GM21528 (cell line): Measurements from ENCODE around the gene VSTM2L.
"Not testable (repeated sequence)": the region's sequence is repeated elsewhere in the genome, so short reads cannot be mapped to it uniquely, and the experiment has no call there.

ENCODE experiments used
- ATAC-seq: cut with Tn5 transposase; IDR thresholded peaks from one replicate; pipeline ENCODE4 v1.9.1; 2021; ENCODE audit warnings: mild to moderate bottlenecking, moderate library complexity; ENCODE audit not compliant: unreplicated experiment, low FRiP score

Gene VSTM2L

GRCh38 chr20:37902504-37903313, at the start of gene VSTM2L:
Gene VSTM2L, plus strand, starts transcription at chr20:37903127. Its CDS starts 224 bp downstream, at chr20:37903351.
- ATAC-seq, result no peak

- peak; percentile 75 for ATAC-seq
Observed at GRCh38 chr20:37853823-37854375, 49.0 kb upstream of the VSTM2L start.

GRCh38 chr20:37856034-37856433, 46.9 kb upstream of the VSTM2L start:
- not testable (repeated sequence) for ATAC-seq

- no peak for ATAC-seq
Observed at GRCh38 chr20:37856932-37857660, 45.8 kb upstream of the VSTM2L start.

- no peak for ATAC-seq
Observed at GRCh38 chr20:37859406-37860171, 43.3 kb upstream of the VSTM2L start.

- ATAC-seq, result no peak
Observed at GRCh38 chr20:37863289-37863688, 39.6 kb upstream of the VSTM2L start.

- ATAC-seq, result no peak
Observed at GRCh38 chr20:37864298-37864697, 38.6 kb upstream of the VSTM2L start.

GRCh38 chr20:37866051-37866450, 36.9 kb upstream of the VSTM2L start:
- ATAC-seq, result no peak

GRCh38 chr20:37867289-37868195, 35.4 kb upstream of the VSTM2L start:
- no peak for ATAC-seq

GRCh38 chr20:37868851-37869333, 34.0 kb upstream of the VSTM2L start:
- ATAC-seq, result no peak

- no peak for ATAC-seq
Observed at GRCh38 chr20:37869334-37869861, 33.5 kb upstream of the VSTM2L start.

GRCh38 chr20:37870294-37870693, 32.6 kb upstream of the VSTM2L start:
- no peak for ATAC-seq

GRCh38 chr20:37871751-37872150, 31.2 kb upstream of the VSTM2L start:
- no peak for ATAC-seq

- no peak for ATAC-seq
Observed at GRCh38 chr20:37872161-37872560, 30.8 kb upstream of the VSTM2L start.

GRCh38 chr20:37873884-37874283, 29.0 kb upstream of the VSTM2L start:
- no peak for ATAC-seq

GRCh38 chr20:37875460-37876175, 27.3 kb upstream of the VSTM2L start:
- ATAC-seq, result no peak

- ATAC-seq, result no peak
Observed at GRCh38 chr20:37876863-37877262, 26.1 kb upstream of the VSTM2L start.
